Choroid plexus epithelial cell (primary cell): ENCODE measurements around the gene OXTR.
"Not testable (repeated sequence)": the region's sequence is repeated elsewhere in the genome, so short reads cannot be mapped to it uniquely, and the experiment has no call there.

Source experiments
- DNase-seq: peaks from one replicate; pipeline ENCODE4 v3.0.0-alpha.2; 2010; ENCODE audit warnings: low read depth
- H3K4me3 ChIP-seq: 2 replicates; pipeline ENCODE4 v1.5.1; 2011; ENCODE audit warnings: low read depth, mild to moderate bottlenecking, control low read depth, low read length, moderate library complexity
- TF ChIP-seq, protein P1 (sequence below): conservative IDR thresholded peaks from 2 replicates; pipeline ENCODE4 v1.5.1; 2011; ENCODE audit warnings: low read depth, mild to moderate bottlenecking, control low read depth, inconsistent platforms, low read length, moderate library complexity

Gene OXTR

DNA sequence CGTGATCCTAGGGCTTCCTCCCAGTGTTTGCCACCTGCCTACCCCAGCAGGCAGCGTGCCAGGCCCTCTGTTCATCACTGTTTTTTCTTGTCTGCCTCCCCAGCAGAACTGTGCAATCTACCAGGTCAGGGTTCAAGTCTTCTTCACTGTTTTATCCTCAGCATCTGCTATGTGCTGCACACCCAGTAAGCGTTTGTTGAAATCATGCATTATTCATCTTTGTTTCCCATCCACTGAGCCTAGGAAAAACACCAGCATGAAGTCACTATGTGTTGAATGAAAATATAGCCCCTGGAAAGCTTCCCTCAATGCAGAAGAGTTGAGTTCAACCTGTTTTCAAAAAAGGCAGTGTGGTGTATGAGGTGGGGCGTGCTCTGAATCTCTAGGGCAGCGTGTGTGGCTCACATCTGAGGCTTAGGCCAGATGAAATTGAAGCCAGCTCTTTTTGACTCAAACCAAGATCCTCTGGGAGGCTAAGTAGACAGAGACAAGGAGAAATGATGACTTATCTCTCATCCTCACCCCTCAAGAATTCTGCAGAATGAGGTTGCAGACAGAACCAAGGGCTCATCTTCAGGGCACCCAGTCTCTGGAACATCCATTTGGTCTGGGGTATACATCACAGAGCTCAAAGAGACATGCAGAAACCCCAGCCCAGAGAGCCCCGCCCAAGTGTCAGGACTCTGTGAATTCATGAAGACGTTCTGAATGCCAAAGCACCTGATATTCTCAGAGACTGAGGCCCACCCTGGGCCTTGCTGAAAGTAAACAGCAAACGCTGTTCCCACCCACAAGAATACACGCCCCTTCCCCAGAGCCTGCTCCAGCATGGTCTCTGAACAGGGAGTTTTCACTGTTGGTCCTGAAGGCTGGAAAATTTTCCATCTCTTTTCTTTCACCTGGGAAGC, 41.6 kb downstream of the OXTR start:
- TF ChIP-seq, protein P1, sequence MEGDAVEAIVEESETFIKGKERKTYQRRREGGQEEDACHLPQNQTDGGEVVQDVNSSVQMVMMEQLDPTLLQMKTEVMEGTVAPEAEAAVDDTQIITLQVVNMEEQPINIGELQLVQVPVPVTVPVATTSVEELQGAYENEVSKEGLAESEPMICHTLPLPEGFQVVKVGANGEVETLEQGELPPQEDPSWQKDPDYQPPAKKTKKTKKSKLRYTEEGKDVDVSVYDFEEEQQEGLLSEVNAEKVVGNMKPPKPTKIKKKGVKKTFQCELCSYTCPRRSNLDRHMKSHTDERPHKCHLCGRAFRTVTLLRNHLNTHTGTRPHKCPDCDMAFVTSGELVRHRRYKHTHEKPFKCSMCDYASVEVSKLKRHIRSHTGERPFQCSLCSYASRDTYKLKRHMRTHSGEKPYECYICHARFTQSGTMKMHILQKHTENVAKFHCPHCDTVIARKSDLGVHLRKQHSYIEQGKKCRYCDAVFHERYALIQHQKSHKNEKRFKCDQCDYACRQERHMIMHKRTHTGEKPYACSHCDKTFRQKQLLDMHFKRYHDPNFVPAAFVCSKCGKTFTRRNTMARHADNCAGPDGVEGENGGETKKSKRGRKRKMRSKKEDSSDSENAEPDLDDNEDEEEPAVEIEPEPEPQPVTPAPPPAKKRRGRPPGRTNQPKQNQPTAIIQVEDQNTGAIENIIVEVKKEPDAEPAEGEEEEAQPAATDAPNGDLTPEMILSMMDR, result no peak
- DNase-seq, result no peak
- H3K4me3 ChIP-seq, result no peak overlapping the region

DNA sequence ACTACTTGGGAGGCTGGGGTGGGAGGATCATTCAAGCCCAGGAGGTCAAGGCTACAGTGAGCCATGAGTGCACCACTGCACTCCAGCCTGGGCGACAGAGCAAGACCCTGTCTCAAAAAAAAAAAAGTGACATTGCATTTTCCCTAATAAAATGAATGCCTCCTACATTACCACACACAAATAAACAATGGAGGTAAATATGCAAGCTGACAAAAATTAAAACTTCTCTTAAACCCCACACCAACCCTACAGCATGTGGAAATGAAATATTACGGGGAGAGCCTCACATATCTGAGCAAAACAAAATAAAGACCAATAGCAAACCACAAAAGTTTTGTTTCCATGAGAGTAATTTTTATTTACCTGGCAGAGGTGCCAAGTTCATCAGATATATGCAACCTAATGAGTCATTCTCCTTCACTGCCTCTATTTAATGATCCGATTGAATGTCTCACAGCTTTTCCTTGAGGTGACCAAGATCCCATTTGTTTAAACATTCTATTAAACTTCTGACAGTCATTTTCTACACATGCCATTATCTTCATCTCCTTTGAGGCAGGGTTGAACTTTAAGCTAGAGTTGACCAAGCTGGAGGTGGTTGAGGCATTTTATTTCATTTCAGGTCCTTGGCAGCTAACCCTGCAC, 45.2 kb downstream of the OXTR start:
- H3K4me3 ChIP-seq, result no peak overlapping the region
- TF ChIP-seq, protein P1, result no peak
- DNase-seq, result no peak

DNA sequence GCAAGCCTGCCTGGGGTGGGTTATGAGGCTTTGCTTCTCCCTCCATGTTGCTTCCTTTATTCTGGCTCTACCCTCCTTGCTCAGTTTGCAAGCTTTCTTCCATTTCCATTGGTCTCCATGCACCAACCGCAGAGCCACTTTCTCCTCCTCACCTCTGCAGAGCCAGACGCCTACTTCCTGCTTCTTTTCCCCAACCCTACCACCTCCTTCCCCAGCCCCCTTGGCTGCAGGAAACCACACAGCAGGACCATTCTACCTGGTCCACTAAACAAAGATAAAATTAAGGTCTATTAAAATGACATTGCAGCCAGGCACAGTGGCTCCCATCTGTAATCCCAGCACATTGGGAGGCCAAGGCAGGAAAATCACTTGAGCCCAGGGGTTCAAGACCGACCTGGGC, 45.8 kb downstream of the OXTR start:
- TF ChIP-seq, protein P1, result no peak
- DNase-seq, result no peak
- H3K4me3 ChIP-seq, result no peak overlapping the region

DNA sequence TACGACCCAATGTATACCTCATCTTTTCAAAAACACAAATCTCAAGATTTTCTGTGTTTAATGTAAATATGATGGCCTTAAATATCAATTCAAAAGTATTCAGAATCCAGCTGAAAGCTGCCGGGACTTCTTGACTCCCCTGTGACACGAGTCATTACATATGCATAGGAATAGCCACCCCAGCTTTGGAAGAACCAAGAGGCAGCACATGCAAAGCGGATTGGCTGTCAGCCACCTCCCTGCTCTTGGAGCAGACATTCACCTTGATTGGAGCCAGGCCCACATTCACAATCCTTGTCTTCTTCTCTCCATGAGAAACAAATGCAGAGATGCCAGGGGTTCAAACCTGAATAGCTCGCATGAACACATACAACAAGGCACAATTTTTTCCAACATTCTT, 46.6 kb downstream of the OXTR start:
- no peak for DNase-seq
- no peak overlapping the region for H3K4me3 ChIP-seq
- TF ChIP-seq, protein P1, result no peak

DNA sequence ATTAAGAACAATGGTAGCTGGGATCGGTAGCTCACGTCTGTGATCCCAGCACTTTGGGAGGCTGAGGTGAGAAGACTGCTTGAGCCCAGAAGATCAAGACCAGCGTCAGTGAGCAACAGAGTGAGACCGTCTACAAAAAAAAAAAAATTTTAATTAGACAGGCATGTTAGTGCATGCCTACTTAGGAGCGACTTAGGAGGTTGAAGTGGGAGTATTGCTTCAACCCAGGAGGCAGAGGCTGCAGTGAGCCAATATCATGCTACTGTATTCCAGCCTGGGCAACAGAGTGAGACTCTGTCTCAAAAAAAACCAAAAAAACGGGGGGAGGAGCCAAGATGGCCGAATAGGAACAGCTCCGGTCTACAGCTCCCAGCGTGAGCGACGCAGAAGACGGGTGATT, 53.7 kb downstream of the OXTR start:
- not testable (repeated sequence) for H3K4me3 ChIP-seq, DNase-seq

DNA sequence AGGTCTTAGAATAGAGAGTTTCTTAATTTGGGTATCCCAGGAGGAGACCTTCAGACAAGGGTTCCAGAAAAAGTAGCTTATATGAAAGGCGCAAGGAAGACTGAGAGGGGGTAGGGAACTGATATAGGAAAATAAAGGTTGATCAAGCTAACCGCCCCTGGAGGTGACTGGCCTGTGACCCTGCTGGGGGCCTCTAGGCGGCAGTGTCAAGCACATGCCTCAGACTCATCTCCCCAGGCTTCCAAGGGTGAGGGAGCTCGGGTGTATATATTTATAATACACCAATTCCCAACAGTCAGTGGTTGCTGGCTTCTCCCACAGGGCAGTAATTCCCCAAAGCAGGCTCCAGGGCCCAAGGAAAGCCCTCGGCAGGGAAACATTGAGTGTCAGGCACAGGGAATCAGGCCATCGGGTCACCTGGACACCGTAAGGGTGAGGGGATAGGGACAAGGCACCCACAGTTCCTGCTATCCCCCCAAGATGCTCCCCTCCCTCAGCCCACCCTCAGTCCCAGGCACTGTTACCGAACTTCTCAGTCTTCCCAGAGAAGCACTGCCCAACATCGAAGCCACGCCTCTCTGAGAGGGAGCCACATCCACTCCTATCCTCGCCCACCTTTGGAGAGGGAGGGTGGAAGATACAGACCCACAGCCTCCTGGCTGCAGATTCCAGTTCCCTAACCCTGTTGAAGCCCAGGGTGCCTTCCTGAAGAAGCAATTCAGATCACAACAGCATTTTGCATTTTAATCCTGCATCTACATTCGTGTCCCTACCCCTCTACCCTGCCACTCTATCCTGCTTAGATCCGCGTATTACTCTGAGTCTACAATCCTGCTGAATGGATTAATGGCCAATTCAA, 55.3 kb downstream of the OXTR start:
- peak; percentile 13 for DNase-seq
- TF ChIP-seq, protein P1, result peak; percentile 56
- H3K4me3 ChIP-seq, result no peak overlapping the region

DNA sequence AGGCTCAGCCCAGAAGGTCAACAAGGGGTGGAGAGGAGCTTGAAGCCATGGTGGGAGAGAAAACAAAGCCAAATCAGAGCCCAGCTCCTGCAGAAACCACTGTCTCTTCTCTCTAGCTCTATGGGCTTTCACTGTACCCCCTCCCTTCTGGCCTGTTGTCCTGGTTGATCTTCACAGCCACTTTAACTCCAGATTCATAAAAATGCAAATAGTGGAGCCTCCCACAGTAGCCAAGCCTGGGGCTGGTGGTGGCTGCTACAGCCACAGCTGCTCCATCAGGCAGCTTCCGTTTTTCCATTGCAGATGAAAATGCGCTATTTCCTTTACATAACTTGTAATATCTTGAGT, 56.5 kb downstream of the OXTR start:
- H3K4me3 ChIP-seq, result no peak overlapping the region
- DNase-seq, result no peak
- TF ChIP-seq, protein P1, result no peak
